Measurements from ENCODE around the gene GOLGA2. TPM values are rescaled to one million over a fixed set of nuclear protein-coding genes. Genes with fewer than 3 reads are reported as not detected.

The GOLGA2 gene
- total RNA-seq, 1 donor from 2014 or later = 47.9 TPM

DNA sequence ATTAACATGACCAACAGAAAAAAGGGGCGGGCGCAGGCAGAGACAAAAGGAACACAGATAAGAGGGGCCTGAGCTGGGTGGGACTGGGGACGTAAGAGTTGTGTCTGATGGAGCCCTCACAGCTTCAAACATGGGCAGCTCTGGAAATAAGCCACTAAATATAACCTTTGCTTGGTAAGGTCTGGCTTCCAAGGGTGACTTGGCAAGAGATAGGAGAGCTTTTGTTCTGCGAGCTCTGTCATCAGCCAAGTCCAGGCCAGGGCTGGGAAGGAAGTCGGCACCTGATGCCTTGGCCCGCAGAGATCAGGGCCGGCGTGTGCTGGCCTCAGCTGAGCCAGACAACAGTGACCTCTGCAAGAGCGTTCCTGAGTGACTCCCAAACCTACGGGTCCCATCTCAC lies 34.7 kb upstream of the GOLGA2 start:
- Mint-ChIP-seq H3K4me1 (ENCODE audit: low read depth) (no peaks in the 10 kb centered on the region), H3K27ac (no peak overlapping the region), H3K9me3 (no peaks in the 10 kb centered on the region), H3K27me3 (ENCODE audit: low read depth) (no peaks in the 10 kb centered on the region), H3K4me3 (ENCODE audit: low read depth) (no peak overlapping the region), H3K36me3 (ENCODE audit: low read depth) (peaks cover 40% of the 10 kb centered on the region)
- intact Hi-C loops (cut with micrococcal nuclease) = no loop called here
- DNase-seq (ENCODE audit: low spot score) = no peak

DNA sequence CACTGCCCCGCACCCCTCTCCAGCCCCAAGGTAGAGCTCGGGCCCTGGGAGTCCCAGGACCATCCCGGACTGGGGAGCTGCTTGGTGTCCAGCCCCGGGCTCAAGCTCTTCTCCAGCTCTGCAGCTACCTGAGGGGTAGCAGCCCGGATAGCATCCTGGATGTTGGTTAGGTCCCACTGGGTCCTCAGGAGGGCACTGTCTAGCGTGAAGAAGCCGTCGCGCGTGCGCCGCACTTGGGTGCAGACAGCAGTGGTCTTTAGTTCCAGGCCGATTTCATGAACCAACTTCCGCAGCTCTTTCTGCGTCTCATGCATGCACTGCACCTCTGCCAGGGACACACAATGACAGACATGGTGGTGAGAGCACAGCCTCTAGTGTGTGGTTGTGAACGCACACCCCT lies 33.7 kb upstream of the GOLGA2 start:
- H3K4me1 Mint-ChIP-seq (ENCODE audit: low read depth) = no peaks in the 10 kb centered on the region
- no peak overlapping the region for H3K4me3 Mint-ChIP-seq (ENCODE audit: low read depth)
- no peak overlapping the region for H3K27ac Mint-ChIP-seq
- no peak for DNase-seq (ENCODE audit: low spot score)
- peaks cover 35% of the 10 kb centered on the region for H3K36me3 Mint-ChIP-seq (ENCODE audit: low read depth)
- no peaks in the 10 kb centered on the region for H3K27me3 Mint-ChIP-seq (ENCODE audit: low read depth)
- H3K9me3 Mint-ChIP-seq = no peaks in the 10 kb centered on the region
- intact Hi-C loops (cut with micrococcal nuclease) = no loop called here

DNA sequence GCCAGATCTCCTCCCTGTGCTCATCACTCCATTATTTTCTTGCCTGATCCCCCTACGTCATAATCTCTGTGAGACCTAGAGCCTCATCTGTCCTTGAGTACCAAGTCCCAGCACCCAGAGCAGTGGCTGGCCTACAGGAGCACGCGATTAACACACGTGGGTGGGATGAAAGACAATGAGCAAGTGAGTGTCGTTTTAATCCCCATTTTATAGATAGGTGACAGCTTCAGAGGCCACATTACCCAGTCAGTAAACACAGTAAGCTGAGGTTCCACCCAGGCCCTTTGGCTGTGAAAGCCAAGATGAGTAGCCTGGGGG lies 29.1 kb upstream of the GOLGA2 start:
- no peaks in the 10 kb centered on the region for H3K4me1 Mint-ChIP-seq (ENCODE audit: low read depth)
- H3K9me3 Mint-ChIP-seq = no peaks in the 10 kb centered on the region
- no peak for DNase-seq (ENCODE audit: low spot score)
- no peak overlapping the region for H3K27ac Mint-ChIP-seq
- no peak overlapping the region for H3K4me3 Mint-ChIP-seq (ENCODE audit: low read depth)
- H3K27me3 Mint-ChIP-seq (ENCODE audit: low read depth) = no peaks in the 10 kb centered on the region
- intact Hi-C loops (cut with micrococcal nuclease) = no loop called here
- H3K36me3 Mint-ChIP-seq (ENCODE audit: low read depth) = peaks cover 17% of the 10 kb centered on the region

DNA sequence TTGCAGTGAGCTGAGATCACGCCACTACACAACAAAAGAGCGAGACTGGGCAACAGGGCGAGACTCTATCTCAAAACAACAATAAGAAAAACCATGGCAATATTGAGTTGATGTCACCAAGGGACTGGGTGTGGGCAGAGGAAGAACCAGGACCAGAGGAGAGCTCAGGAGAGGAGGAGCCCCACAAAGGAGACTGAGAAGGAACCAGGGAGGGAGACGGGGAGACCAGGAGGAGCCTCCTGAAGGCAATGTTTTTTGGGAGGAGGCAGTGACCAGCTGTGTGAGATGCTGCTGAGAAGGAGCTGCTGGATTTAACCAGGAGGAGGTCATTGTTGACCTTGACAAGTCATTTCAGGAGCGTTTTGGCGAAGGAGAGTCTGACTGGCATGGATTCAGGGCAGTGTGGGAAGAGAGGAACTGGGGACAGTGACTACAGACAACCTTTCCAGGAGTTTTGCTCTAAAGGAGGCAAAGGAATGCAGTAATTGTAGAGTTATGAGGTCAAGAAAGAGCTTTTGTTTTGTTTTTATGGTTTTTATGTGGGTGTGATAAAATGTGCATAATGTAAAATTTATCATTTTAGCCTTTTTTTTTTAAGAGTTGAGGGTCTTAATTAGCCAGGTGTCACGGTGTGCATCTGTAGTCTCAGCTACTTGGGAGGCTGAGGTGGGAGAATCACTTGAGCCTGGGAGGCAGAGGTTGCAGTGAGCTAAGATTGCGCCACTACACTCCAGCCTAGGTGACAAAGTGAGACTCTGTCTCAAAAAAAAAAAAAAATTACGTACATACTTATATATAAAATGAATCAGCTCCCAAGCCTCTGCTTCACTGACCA lies 28.5 kb upstream of the GOLGA2 start:
- DNase-seq (ENCODE audit: low spot score) = no peak
- intact Hi-C loops (cut with micrococcal nuclease) = no loop called here
- Mint-ChIP-seq H3K27ac (no peak overlapping the region), H3K9me3 (no peaks in the 10 kb centered on the region), H3K4me3 (ENCODE audit: low read depth) (no peak overlapping the region), H3K27me3 (ENCODE audit: low read depth) (no peaks in the 10 kb centered on the region), H3K4me1 (ENCODE audit: low read depth) (no peaks in the 10 kb centered on the region), H3K36me3 (ENCODE audit: low read depth) (peaks cover 11% of the 10 kb centered on the region)

DNA sequence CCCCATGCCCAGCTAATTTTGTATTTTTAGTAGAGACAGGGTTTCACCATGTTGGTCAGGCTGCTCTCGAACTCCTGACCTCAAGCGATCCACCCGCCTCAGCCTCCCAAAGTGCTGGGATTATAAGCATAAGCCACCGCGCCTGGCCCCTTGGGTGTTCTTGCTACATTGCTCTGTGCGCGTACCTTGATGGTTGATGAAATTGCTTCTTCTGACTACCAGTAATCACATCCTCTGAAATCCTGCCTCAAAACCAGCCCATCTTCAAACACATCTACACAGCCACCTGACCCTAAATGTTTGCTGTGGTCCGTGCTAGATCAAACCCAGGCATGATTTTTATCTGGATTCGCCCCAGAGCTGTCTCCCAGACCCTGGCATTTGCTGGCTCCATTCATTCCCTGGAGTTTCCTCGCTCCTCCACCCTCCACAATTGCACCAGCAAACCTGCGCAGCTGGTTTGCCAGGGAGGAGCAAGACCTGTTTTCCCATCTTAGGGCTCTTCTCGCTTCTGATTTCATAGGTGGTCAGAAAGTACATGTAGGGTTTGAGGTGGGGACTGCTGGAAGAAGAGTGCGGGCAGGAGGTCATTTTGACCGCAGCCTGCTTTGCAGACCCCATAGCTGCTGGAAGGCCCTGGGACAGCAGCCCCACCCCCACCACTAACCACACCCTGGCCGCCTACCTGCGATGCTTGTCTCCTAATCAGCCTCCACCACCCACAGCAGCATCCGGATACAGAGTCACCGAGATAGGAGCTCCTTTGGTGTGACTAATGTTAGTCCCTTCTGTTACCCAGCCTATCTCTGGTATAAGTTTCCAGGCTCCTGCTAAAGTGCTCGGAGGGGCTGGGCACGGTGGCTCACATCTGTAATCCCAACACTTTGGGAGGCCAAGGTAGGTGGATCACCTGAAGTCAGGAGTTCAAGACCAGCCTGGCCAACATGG lies 23.0 kb upstream of the GOLGA2 start:
- no peak for DNase-seq (ENCODE audit: low spot score)
- intact Hi-C loops (cut with micrococcal nuclease) = loop anchor here (10.0 kb wide), 1 partner anchor 116 kb away; no protein-coding TSS in a partner anchor
- Mint-ChIP-seq H3K36me3 (ENCODE audit: low read depth) (no peaks in the 10 kb centered on the region), H3K4me1 (ENCODE audit: low read depth) (no peaks in the 10 kb centered on the region), H3K4me3 (ENCODE audit: low read depth) (no peak overlapping the region), H3K27ac (no peak overlapping the region), H3K9me3 (no peaks in the 10 kb centered on the region), H3K27me3 (ENCODE audit: low read depth) (no peaks in the 10 kb centered on the region)

DNA sequence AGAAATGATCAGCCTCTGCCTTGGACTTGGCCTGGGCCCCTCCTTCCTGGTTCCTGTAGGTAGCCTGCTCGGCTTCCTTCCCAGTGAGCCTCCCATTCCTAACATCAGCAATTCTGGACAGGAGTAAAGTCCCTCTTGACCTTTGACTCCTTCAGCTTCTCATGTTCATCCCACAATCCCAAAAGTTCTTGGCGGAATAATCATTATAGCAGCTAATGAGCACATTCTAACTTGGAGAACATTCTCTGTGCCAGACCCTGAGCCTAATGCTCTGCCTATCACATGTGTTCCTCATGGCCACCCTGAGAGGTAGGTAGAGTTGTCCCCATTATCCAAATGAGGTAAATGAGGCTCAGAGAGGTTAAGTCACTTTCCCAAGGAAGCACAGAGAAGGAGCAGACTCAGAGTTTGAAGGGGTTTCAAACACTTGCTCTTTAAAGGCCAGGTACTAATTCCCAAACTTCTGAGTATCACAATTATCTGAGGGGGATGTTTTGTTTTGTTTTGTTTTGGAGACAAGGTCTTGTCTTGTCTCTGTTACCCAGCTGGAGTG lies 21.5 kb upstream of the GOLGA2 start:
- Mint-ChIP-seq H3K4me3 (ENCODE audit: low read depth) (no peak overlapping the region), H3K27me3 (ENCODE audit: low read depth) (no peaks in the 10 kb centered on the region), H3K27ac (no peak overlapping the region), H3K4me1 (ENCODE audit: low read depth) (no peaks in the 10 kb centered on the region), H3K36me3 (ENCODE audit: low read depth) (no peaks in the 10 kb centered on the region), H3K9me3 (no peaks in the 10 kb centered on the region)
- intact Hi-C loops (cut with micrococcal nuclease) = loop anchor here (10.0 kb wide), 1 partner anchor 118 kb away; no protein-coding TSS in a partner anchor
- DNase-seq (ENCODE audit: low spot score) = no peak

DNA sequence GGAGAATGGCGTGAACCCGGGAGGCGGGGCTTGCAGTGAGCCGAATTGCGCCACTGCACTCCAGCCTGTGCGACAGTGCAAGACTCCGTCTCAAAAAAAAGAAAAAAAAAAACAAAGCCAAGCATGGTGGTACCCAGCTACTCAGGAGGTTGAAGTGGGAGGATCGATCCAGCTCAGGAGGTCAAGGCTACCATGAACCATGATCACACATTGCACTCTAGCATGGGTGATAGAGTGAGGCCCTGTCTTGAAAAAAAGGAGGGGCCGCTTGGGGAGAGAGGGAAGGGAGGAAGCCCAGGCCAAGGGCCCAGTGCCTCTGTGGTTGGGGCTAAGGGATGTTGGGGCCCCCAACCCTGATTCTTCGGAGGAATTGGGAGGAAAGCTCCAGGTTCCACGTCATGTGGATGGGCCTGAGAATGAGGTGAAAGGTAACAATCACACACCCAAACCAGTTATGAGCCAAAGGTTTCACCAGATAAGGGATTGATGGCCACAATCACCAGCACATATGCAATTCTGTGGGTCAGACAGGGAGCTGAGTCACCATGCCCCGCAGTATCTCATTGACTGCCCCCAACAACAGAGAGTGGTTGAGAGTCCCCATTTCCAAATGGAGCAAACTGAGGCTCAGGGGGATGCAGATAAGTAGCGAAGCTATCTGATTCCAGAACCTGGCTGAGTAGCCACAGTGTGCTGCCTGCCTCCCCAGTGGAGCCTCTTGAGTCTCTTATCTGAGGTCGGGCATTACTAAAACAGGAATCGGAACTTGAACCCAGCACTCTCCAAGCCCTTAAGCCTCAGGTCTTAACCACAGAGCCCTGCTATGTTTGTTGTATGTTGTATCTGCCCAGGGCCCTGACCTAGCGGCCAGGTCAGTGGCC lies 20.8 kb upstream of the GOLGA2 start:
- Mint-ChIP-seq H3K4me3 (ENCODE audit: low read depth) (no peak overlapping the region), H3K9me3 (no peaks in the 10 kb centered on the region), H3K36me3 (ENCODE audit: low read depth) (no peaks in the 10 kb centered on the region), H3K4me1 (ENCODE audit: low read depth) (no peaks in the 10 kb centered on the region), H3K27me3 (ENCODE audit: low read depth) (no peaks in the 10 kb centered on the region), H3K27ac (no peak overlapping the region)
- no peak for DNase-seq (ENCODE audit: low spot score)
- intact Hi-C loops (cut with micrococcal nuclease) = loop anchor here (10.0 kb wide), 1 partner anchor 118 kb away; no protein-coding TSS in a partner anchor

DNA sequence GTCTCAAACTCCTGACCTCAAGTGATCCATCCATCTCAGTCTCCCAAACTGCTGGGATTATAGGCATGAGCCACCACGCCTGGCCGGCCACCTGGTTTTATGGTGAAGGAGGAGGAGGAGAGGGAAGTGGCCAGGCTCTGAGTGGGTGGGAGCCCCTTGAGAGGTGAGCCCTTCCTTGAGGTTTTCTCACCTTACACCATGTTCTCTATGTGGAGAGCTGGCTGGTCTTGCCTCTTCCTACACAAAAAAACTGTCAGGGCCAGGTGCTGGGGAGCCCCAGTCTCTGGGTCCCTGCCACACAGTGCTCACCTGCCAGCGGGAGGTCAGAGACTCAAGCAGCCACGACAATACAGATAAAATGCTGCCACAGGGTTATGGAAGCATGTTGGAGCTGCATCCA lies 18.3 kb upstream of the GOLGA2 start:
- DNase-seq (ENCODE audit: low spot score) = no peak
- Mint-ChIP-seq H3K9me3 (no peaks in the 10 kb centered on the region), H3K36me3 (ENCODE audit: low read depth) (no peaks in the 10 kb centered on the region), H3K27me3 (ENCODE audit: low read depth) (no peaks in the 10 kb centered on the region), H3K27ac (no peak overlapping the region), H3K4me3 (ENCODE audit: low read depth) (no peak overlapping the region), H3K4me1 (ENCODE audit: low read depth) (no peaks in the 10 kb centered on the region)
- intact Hi-C loops (cut with micrococcal nuclease) = loop anchor here (10.0 kb wide), 1 partner anchor 121 kb away; no protein-coding TSS in a partner anchor

DNA sequence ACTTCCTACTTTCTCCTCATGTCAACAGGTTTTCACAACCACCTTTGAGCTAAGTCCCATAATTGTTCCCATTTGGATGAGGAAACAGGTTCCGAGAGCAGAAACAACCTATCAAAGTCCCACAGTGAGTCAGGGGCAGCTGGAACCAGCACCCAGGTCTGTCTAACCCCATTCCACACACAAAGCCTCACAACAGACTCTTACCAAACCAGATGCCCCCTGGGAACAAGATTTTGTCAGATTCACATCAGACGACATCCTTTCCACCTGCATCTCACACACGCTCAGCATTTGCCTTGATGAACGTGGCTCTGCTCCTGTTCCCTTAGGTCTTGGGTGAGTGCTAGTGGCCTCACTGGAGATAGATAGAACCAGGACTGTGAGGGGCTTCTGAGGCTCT lies 17.3 kb upstream of the GOLGA2 start:
- intact Hi-C loops (cut with micrococcal nuclease) = loop anchor here (10.0 kb wide), 1 partner anchor 122 kb away; no protein-coding TSS in a partner anchor
- Mint-ChIP-seq H3K4me1 (ENCODE audit: low read depth) (no peaks in the 10 kb centered on the region), H3K27ac (no peak overlapping the region), H3K27me3 (ENCODE audit: low read depth) (no peaks in the 10 kb centered on the region), H3K9me3 (no peaks in the 10 kb centered on the region), H3K36me3 (ENCODE audit: low read depth) (no peaks in the 10 kb centered on the region), H3K4me3 (ENCODE audit: low read depth) (no peak overlapping the region)
- DNase-seq (ENCODE audit: low spot score) = no peak

DNA sequence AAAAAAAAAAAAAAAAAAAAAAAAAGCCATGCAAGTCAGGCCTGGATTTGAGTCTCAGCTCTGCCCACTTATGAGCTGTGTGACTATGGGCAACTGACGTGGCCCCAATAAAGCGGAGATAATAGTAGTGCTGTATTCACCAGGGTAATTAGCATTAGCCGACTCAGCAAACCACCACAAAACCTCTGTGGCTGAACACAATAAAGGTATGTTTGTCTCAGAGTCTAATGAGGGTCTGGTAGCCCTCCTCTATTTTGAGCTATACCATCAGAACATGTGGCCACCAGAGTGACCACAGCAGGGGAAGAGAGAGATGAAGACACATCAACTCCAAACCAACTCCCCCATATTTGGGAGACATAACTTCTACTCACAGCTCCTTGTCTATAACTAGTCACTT lies 16.2 kb upstream of the GOLGA2 start:
- no peaks in the 10 kb centered on the region for H3K36me3 Mint-ChIP-seq (ENCODE audit: low read depth)
- H3K4me3 Mint-ChIP-seq (ENCODE audit: low read depth) = no peak overlapping the region
- H3K27me3 Mint-ChIP-seq (ENCODE audit: low read depth) = no peaks in the 10 kb centered on the region
- H3K9me3 Mint-ChIP-seq = no peaks in the 10 kb centered on the region
- intact Hi-C loops (cut with micrococcal nuclease) = loop anchor here (10.0 kb wide), 1 partner anchor 123 kb away; no protein-coding TSS in a partner anchor
- no peaks in the 10 kb centered on the region for H3K4me1 Mint-ChIP-seq (ENCODE audit: low read depth)
- no peak overlapping the region for H3K27ac Mint-ChIP-seq
- no peak for DNase-seq (ENCODE audit: low spot score)

DNA sequence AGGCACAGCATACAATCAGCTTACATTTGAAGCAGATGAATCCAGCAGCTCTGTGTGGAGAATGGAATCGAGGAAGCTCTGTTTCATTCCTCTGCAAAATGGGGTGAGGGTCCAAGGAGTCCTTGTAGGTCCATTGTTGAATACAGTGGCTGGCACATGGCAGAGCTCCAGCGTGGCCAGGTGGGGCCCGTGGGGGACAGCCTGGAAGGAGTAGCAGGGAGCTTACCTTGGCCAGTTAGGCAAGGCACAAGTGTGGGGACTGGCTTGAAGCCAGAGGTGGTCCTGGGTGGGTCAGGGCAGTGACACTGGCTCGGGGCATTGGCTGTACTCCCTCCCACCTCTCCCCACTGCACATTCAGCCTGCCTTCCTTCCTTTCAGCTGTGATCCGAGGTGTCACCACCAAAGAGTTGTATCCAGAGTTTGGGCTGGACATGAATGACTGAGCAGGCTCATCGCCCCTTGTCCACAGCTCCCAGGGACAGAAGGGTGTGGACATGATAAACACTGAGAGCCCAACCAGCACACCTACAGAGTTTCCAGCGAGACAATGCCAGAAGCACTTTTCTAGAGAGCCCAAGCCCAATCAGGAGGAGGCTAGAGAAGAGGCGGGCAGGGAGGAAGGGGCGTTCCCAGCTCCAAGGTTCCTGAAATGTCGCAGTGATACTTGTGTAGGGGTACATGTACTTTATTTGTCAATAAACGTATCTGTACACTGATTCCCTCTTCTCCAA lies 12.6 kb upstream of the GOLGA2 start:
- Mint-ChIP-seq H3K4me1 (ENCODE audit: low read depth) (no peaks in the 10 kb centered on the region), H3K9me3 (no peaks in the 10 kb centered on the region), H3K27ac (no peak overlapping the region), H3K4me3 (ENCODE audit: low read depth) (no peak overlapping the region), H3K36me3 (ENCODE audit: low read depth) (no peaks in the 10 kb centered on the region), H3K27me3 (ENCODE audit: low read depth) (no peaks in the 10 kb centered on the region)
- intact Hi-C loops (cut with micrococcal nuclease) = no loop called here
- DNase-seq (ENCODE audit: low spot score) = no peak
